Measurements from ENCODE around the gene HYLS1. TPM values are rescaled to one million over a fixed set of nuclear protein-coding genes. Genes with fewer than 3 reads are reported as not detected.
A peak's percentile ranks its signal among the peaks of the same experiment; 100 is the strongest.
"Not testable (repeated sequence)": the region's sequence is repeated elsewhere in the genome, so short reads cannot be mapped to it uniquely, and the experiment has no call there.

Gene HYLS1, protein sequence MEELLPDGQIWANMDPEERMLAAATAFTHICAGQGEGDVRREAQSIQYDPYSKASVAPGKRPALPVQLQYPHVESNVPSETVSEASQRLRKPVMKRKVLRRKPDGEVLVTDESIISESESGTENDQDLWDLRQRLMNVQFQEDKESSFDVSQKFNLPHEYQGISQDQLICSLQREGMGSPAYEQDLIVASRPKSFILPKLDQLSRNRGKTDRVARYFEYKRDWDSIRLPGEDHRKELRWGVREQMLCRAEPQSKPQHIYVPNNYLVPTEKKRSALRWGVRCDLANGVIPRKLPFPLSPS
- total RNA-seq (1 to 10 TPM; 3.3 to 3.9 TPM), total RNA-seq (3.2 to 10.4 reads per million in 2 donors)

DNA sequence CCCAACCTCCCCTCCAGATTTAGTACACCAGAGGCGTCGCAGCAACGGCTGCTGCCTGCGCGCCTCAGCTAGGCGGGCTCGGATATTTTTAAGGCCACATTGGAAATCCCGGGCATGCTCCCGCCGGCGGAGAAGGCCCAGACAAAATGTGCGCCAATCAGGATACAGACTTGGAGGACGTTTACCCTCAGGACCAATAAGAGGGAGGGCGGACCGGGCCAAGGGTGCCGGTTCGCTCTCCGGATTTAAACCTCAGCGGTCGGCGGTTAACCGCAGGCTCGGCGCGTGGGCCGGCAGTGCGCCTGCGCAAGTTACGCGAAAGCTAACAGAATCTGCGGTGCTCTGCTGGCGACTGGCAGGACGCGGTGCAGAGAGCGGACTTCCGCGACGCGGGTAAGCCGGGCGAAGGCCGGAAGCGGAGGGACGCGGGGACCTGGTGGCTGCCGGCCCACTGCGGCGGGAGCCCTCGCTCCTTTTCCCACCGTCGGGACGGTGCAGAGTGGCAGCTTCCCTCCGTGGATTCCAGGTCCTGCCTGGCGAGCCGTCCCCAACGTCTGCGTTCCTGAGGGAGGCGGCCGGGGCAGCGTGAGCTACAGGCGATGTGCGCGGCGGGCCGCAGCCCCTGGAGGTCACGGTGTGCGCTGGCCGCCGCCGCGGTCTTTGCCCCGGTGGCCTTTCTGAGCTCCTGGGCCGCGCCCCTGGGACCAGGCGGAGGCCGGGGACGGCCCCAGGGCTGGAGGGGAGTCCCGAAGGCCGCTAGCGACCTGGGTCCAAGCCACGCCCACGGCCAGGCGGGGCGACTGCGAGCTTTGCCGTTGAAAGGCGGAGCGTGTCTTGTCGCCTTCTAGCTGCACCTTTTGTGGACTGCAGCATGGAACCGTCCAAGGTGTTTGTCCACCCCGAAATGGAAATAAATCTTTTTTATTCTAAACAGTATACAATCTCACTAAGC lies at the start of gene HYLS1:
Gene HYLS1, plus strand, starts transcription at position 296 of the 952 bp plus-strand sequence. CDS start 11,701 bp downstream, outside the sequence.
- H3K9me3 ChIP-seq (ENCODE audit: control insufficient read depth, low read length, poor library complexity, severe bottlenecking), result no peaks in the 10 kb centered on the region
- peak; percentile 92 for ATAC-seq
- Mint-ChIP-seq H3K36me3 (ENCODE audit: low read depth) (peaks cover 3% of the 10 kb centered on the region), H3K4me1 (peaks cover 19% of the 10 kb centered on the region), H3K4me3 (peak within 1 kb of the TSS; percentile 91), H3K27me3 (no peaks in the 10 kb centered on the region), H3K27ac (peak within 1 kb of the TSS; percentile 96)
- DNase-seq, result peak; percentile 92 to 97 (median 94)

DNA sequence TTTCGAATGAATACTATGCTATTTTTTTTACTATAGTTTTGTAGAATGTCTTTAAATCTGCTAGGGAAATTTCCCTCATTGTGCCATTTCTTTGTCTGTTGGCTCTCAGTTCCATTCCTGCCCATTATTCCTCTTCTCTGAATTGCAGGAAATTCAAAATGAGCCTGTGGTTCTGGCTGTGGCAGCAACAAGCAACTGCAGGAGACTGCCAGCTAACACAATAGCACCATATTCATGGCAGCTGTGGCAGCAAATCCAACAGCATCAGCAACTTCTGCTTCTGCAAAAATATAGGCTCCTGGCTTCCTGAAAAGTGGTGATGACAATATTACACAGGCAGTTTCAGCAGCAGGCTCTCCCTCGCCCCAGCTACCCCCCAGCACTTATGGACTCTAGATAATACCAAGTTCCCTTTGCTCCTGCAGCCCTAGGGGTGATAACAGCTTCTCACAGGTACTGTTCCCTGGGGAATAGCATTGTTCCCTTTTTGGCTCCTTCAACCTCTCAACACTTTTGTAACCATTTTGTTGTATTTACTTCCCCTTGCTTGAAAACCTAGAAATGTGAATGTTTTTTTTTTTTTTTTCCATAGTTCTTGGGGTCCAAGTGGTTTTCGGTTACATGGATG lies 45.0 kb upstream of the HYLS1 start:
- H3K9me3 ChIP-seq (ENCODE audit: control insufficient read depth, low read length, poor library complexity, severe bottlenecking), result peaks cover 4% of the 10 kb centered on the region
- Mint-ChIP-seq H3K27ac (no peak overlapping the region), H3K4me1 (no peaks in the 10 kb centered on the region), H3K27me3 (peaks cover 21% of the 10 kb centered on the region), H3K4me3 (no peak overlapping the region), H3K36me3 (ENCODE audit: low read depth) (no peaks in the 10 kb centered on the region)
- DNase-seq (no peak), ATAC-seq (no peak)

DNA sequence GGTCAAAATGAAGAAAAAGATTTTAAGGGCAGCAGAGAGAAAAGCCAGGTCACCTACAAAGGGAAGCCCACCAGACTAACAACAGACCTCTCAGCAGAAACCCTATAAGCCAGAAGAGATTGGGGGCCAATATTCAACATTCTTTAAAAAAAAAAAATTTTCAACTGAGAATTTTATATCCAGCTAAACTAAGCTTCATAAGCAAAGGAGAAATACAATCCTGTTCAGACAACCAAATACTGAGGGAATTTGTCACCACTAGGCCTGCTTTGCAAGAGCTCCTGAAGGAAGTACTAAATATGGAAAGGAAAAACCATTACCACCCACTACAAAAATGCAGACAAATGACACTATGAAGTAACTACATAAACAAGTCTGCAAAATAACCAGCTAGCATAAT lies 41.3 kb upstream of the HYLS1 start:
- DNase-seq, result no peak
- Mint-ChIP-seq H3K27me3 (no peaks in the 10 kb centered on the region), H3K27ac (no peak overlapping the region), H3K4me3 (no peak overlapping the region), H3K4me1 (no peaks in the 10 kb centered on the region), H3K36me3 (ENCODE audit: low read depth) (no peaks in the 10 kb centered on the region)
- no peak for ATAC-seq
- H3K9me3 ChIP-seq (ENCODE audit: control insufficient read depth, low read length, poor library complexity, severe bottlenecking), result peaks cover 4% of the 10 kb centered on the region

DNA sequence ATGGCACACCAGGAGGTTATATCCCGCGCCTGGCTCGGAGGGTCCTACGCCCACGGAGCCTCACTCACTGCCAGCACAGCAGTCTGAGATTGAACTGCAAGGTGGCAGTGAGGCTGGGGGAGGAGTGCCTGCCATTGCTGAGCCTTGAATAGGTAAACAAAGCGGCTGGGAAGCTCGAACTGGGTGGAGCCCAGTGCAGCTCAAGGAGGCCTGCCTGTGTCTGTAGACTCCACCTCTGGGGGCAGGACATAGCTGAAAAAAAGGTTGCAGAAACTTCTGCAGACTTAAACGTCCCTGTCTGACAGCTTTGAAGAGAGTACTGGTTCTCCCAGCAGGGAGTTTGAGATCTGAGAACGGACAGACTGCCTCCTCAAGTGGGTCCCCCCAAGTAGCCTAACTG lies 29.8 kb upstream of the HYLS1 start:
- DNase-seq; H3K4me3 Mint-ChIP-seq; H3K36me3 Mint-ChIP-seq (ENCODE audit: low read depth); H3K9me3 ChIP-seq (ENCODE audit: control insufficient read depth, low read length, poor library complexity, severe bottlenecking); H3K27ac Mint-ChIP-seq; H3K4me1 Mint-ChIP-seq; ATAC-seq: not testable (repeated sequence)
- H3K27me3 Mint-ChIP-seq, result peaks cover 15% of the 10 kb centered on the region

DNA sequence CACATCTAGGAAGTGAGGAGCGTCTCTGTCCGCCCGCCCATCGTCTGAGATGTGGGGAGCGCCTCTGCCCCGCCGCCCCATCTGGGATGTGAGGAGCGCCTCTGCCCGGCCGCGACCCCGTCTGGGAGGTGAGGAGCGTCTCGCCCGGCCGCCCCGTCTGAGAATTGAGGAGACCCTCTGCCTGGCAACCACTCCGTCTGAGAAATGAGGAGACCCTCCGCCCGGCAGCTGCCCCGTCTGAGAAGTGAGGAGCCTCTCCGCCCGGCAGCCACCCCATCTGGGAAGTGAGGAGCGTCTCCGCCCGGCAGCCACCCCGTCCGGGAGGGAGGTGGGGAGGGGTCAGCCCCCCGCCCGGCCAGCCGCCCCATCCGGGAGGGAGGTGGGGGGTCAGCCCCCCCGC lies 24.7 kb upstream of the HYLS1 start:
- not testable (repeated sequence) for H3K27me3 Mint-ChIP-seq; H3K27ac Mint-ChIP-seq; DNase-seq; H3K4me3 Mint-ChIP-seq; H3K4me1 Mint-ChIP-seq; H3K36me3 Mint-ChIP-seq (ENCODE audit: low read depth); ATAC-seq; H3K9me3 ChIP-seq (ENCODE audit: control insufficient read depth, low read length, poor library complexity, severe bottlenecking)

DNA sequence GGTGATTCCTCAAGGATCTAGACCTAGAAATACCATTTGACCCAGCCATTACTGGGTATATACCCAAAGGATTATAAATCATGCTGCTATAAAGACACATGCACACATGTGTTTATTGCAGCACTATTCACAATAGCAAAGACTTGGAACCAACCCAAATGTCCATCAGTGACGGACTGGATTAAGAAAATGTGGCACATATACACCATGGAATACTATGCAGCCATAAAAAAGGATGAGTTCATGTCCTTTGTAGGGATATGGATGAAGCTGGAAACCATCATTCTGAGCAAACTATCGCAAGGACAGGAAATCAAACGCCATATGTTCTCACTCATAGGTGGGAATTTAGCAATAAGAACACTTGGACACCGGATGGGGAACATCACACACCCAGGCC lies 22.1 kb upstream of the HYLS1 start:
- H3K9me3 ChIP-seq (ENCODE audit: control insufficient read depth, low read length, poor library complexity, severe bottlenecking); ATAC-seq; H3K27ac Mint-ChIP-seq; H3K27me3 Mint-ChIP-seq; H3K4me1 Mint-ChIP-seq; DNase-seq; H3K36me3 Mint-ChIP-seq (ENCODE audit: low read depth); H3K4me3 Mint-ChIP-seq: not testable (repeated sequence)

DNA sequence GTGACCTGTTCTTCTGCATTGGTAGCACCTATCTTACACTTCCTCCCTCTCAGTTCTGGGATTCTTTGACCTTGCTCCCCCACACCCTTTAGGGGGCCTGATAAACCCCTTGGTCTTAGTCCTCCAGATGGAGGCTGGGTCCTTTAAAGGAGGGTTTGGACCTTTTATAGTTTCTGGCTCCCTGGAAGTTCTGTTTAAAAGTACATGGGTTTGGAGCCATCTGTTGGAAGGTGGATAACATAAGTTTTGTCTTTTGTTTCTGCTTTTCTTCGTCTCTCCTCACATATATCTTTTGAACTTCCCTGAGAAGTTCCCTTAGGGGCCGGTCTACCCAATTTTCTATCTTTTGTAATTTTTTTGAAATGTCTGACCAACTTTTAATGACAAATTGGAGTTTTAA lies 17.9 kb upstream of the HYLS1 start:
- H3K4me3 Mint-ChIP-seq, result no peak overlapping the region
- ATAC-seq, result no peak
- peaks cover 4% of the 10 kb centered on the region for H3K4me1 Mint-ChIP-seq

DNA sequence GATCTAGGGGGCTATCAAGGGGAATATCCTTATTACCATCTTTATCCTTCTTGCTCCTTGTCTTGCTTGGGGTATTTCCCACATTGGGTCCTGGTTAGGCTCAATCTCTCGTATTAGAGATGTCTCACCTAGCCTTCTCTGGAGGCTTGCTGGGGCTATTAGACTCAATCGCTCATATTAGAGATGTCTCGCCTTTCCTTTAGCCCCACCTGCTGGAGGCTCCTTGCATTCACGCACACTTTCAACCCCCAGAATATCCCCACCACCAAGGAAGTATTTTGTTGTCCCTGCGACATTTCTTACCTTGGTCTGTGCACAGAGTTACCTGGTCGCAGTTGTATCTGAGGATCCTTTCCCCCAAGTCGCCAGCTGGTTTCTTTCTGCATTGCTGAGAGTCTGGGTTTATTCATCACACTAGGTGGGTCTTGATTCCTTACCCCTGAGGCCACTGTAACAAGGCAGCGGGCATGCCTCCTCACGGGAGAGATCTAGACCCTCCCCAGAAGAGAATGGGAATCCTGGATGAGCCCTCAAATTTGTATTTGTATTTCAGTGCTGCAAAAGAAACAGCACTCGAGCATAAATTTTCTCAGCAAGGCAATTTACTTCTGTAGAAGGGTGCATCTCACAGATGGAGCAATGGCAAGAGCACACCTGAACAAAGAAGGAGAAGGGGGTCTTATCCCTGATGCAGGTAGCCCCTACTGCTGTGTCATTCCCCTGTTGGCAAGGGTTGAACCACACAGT lies 15.9 kb upstream of the HYLS1 start:
- Mint-ChIP-seq H3K4me3 (no peak overlapping the region), H3K27ac (no peak overlapping the region), H3K36me3 (ENCODE audit: low read depth) (no peaks in the 10 kb centered on the region), H3K27me3 (peaks cover 10% of the 10 kb centered on the region), H3K4me1 (peaks cover 6% of the 10 kb centered on the region)
- ATAC-seq, result peak; percentile 73
- peak in 1 of 3 donors; percentile 40 for DNase-seq
- H3K9me3 ChIP-seq (ENCODE audit: control insufficient read depth, low read length, poor library complexity, severe bottlenecking), result no peaks in the 10 kb centered on the region

More for the DNA sequence above, 17.9 kb upstream of the HYLS1 start:
- DNase-seq, result no peak
- no peaks in the 10 kb centered on the region for H3K36me3 Mint-ChIP-seq (ENCODE audit: low read depth)
- H3K27ac Mint-ChIP-seq, result no peak overlapping the region
- no peaks in the 10 kb centered on the region for H3K9me3 ChIP-seq (ENCODE audit: control insufficient read depth, low read length, poor library complexity, severe bottlenecking)
- H3K27me3 Mint-ChIP-seq, result peaks cover 6% of the 10 kb centered on the region

DNA sequence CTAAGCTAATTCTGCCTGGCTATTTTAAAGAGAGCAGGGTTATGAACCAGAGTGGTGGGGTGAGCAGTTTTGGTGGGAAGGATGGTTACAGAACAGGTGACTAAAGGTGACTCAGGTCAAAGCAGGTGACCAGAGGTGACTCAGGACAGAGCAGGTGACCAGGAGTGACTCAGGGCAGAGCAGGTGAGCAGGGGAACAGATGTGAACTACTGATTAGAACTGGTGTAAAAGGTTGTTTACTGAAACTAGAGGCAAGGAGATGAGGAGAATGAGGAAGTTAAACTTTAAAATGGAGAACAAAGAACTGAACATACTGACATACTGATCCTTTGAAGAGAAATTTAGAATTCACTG lies 15.4 kb upstream of the HYLS1 start:
- H3K9me3 ChIP-seq (ENCODE audit: control insufficient read depth, low read length, poor library complexity, severe bottlenecking), result no peaks in the 10 kb centered on the region
- DNase-seq (no peak), ATAC-seq (no peak)
- no peak overlapping the region for H3K27ac Mint-ChIP-seq
- H3K4me3 Mint-ChIP-seq, result no peak overlapping the region
- peaks cover 10% of the 10 kb centered on the region for H3K27me3 Mint-ChIP-seq
- H3K4me1 Mint-ChIP-seq, result peaks cover 6% of the 10 kb centered on the region
- H3K36me3 Mint-ChIP-seq (ENCODE audit: low read depth), result no peaks in the 10 kb centered on the region

DNA sequence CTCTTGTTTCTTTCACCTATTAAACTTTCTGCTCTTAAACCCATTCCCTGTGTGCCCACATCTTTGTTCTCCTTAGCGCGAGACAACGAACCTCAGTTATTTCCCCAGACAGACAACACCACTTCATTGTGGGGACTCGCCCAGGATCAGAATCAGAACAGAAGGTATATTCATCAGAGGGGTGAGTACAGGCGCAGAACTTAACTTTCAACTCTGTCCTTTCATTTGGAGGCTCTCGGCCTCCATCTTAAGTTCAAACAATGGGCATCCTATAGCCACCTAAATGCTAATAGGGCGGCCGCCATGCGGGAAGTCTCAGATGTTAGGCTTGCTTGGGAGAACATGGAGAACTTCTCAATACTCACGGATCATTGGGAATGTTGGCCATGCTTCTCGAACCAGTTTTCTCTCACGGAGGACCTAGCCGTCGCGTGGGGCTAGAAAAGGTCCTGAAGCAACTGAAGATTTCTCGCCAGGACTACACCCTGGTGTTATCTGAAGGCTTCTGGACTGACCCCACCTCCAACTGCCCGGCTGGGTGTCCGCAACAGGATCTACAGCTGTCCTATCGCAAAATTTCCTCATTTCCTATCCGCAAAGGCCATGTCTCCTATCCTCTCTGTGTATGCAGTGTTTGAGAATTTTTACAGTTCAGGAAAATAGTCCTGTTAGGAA lies 13.4 kb upstream of the HYLS1 start:
- ATAC-seq, result no peak
- Mint-ChIP-seq H3K27ac (no peak overlapping the region), H3K36me3 (ENCODE audit: low read depth) (no peaks in the 10 kb centered on the region), H3K27me3 (peaks cover 18% of the 10 kb centered on the region), H3K4me3 (no peak overlapping the region), H3K4me1 (peaks cover 8% of the 10 kb centered on the region)
- no peaks in the 10 kb centered on the region for H3K9me3 ChIP-seq (ENCODE audit: control insufficient read depth, low read length, poor library complexity, severe bottlenecking)
- no peak for DNase-seq

DNA sequence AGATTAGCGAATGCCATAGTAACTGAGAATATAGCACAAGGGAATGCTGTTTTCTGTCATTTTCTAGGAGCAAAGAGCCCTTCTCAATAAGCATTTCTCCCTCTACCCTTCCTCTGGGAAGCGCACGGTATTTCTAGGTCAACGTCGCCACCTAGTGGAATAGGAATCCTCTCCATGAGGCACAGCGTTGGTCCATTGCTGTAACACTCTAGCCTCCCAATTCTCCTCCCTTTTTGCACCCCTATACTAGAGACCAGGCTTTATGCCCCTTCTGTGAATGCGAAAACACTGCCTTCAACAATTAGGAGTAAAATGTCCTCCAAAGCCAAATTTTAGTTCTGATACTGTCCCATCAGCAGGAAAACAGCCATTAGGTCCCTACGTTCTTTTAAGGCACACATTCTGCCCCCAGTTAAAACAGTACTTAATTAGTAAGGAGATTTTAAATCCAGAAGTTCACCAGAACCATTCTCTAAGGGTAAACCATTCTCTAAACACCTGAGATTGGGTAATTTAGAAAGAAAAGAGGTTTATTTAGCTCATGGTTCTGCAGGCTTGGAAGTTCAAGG lies 12.8 kb upstream of the HYLS1 start:
- Mint-ChIP-seq H3K36me3 (ENCODE audit: low read depth) (no peaks in the 10 kb centered on the region), H3K4me1 (peaks cover 8% of the 10 kb centered on the region), H3K27ac (no peak overlapping the region), H3K4me3 (no peak overlapping the region), H3K27me3 (peaks cover 18% of the 10 kb centered on the region)
- peak; percentile 75 for ATAC-seq
- peak in 2 of 3 donors; percentile 11 to 27 for DNase-seq
- H3K9me3 ChIP-seq (ENCODE audit: control insufficient read depth, low read length, poor library complexity, severe bottlenecking), result no peaks in the 10 kb centered on the region

DNA sequence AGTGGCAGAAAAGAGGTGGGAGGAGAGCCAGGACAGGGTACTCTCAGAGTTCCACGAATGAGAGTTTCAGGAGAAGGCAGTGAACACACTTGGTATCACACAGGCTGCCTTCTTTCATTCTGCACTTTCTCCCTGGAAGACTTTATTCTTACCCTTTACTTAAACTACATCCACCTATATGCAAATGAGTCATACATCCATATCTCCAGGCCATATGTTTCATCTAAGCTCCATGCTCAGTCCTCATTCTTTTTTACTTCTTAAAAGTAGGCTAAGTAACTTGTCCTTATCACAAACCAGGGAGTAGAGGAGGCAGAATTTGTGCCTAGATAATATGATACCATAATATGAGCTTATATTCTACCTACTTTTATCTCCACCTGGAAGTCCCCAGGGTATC lies 6.2 kb upstream of the HYLS1 start:
- Mint-ChIP-seq H3K27me3 (peaks cover 24% of the 10 kb centered on the region), H3K4me3 (no peak overlapping the region), H3K36me3 (ENCODE audit: low read depth) (no peaks in the 10 kb centered on the region), H3K27ac (no peak overlapping the region), H3K4me1 (peaks cover 5% of the 10 kb centered on the region)
- DNase-seq (no peak), ATAC-seq (no peak)
- no peaks in the 10 kb centered on the region for H3K9me3 ChIP-seq (ENCODE audit: control insufficient read depth, low read length, poor library complexity, severe bottlenecking)
